Cerebellar nuclear complex (tissue), 1 donor: ENCODE data around the gene SEMA4C.

ENCODE experiments used
- DNase-seq, 2 experiments: peaks; one replicate each; lab custom pipeline; 2025; lab: John Stamatoyannopoulos, UW

The SEMA4C gene

DNA sequence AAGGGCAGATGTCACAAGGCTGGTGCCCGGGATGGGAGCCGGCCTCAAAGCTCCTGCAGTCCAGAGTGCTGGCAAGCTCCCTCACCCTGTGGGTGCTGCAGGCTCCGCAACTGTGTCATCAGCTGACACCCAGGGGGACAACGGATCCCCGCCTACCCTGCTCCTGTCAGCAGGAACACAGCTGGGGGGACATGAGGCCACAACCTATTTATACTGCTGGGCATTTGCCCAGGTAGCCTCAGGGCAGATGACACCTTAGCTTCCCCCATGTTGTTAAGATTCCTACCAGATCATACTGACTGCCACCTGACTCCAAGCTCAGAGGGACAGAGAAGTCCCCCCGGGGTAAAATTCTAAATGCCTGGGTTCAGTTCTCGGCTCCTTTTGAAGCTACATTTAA, 27.3 kb downstream of the SEMA4C start:
- no peak for DNase-seq

DNA sequence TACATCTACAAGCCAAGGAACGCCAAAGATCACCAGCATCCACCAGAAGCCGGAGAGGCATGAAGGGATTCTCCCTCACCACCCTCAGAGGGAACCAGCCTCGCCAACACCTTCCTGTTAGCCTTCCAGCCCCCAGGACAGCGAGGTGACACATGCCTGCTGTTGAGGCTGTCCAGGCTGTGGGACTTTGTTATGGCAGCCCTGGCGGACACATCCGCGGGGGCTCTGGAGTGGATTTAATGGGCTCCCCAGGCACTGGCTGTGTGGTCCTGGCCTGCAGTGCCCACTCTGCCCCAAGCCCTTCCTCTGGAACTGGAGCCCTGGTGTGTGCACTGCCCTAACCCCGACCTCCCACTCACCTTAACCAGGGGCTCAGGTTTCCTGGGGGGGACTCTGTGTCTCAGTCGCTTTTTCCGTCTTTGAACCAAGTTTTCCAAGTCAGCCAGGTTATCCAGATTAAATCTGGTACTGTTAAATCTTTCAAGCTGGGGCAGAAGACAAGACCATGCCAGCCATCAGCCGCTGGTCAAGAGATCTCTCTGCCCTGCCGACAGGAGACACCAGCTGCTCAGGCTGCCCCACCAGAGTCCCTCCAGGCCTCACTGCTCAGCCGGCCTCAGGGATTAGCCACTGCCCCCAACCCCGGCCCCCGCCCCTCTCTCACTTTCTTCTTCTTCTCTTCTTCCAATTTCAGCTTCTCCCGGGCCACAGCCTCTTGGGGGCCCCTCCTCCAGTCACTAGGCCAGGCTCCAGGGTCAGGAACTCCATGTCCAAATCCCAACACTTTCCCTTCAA, 28.0 kb downstream of the SEMA4C start:
- no peak for DNase-seq

DNA sequence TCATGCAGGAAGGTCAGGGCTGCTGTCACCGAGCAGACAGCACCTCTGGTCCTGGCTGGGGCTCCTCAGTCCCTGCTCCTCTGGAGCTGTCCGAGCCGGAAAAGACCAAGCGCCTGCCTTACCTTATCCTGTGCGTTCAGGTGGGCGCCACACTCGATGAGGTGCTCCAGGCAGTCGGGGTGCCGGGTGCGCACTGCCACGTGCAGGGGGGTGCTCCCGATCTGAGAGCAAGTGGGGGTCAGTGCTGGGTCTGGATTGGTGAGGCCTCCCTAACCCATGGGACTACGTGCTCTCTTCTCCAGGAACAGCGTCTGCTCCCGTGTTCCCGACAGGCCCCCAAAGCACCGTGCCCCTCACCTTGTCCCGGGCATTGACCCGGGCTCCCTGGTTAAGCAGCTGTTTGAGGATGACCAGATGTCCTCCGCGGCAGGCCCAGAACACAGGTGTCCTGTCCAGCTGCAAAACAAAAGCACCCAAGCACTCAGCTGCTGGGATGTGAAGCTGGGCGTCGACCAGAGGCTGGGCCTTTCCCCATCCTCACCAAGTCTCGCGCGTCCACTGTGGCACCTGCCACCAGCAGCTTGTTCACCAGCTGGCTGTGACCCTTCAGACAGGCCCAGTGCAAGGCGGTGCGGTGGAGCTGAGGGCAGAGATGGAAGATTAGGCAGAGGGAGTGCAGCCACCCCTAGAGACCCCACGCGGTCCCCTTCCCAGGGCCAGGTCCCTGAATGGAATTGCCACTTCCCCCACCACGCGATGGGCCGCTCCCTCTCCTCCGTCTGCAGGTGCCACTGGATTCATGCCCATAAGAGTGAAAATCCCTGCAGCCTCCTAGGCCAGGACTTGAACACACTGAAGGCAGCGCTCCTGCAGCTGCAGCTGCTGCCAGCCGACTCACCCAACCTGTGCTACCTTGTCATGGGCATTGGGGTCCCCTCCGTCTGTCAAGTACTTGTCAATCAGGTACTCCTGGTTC, 29.7 kb downstream of the SEMA4C start:
- DNase-seq: no peak

GRCh38 chr2:96839293-96839874, 30.5 kb downstream of the SEMA4C start:
- DNase-seq: no peak

GRCh38 chr2:96838345-96839292, 31.3 kb downstream of the SEMA4C start:
- DNase-seq: no peak

GRCh38 chr2:96837575-96837974, 32.3 kb downstream of the SEMA4C start:
- no peak for DNase-seq

GRCh38 chr2:96835830-96836229, 34.0 kb downstream of the SEMA4C start:
- DNase-seq: no peak

DNA sequence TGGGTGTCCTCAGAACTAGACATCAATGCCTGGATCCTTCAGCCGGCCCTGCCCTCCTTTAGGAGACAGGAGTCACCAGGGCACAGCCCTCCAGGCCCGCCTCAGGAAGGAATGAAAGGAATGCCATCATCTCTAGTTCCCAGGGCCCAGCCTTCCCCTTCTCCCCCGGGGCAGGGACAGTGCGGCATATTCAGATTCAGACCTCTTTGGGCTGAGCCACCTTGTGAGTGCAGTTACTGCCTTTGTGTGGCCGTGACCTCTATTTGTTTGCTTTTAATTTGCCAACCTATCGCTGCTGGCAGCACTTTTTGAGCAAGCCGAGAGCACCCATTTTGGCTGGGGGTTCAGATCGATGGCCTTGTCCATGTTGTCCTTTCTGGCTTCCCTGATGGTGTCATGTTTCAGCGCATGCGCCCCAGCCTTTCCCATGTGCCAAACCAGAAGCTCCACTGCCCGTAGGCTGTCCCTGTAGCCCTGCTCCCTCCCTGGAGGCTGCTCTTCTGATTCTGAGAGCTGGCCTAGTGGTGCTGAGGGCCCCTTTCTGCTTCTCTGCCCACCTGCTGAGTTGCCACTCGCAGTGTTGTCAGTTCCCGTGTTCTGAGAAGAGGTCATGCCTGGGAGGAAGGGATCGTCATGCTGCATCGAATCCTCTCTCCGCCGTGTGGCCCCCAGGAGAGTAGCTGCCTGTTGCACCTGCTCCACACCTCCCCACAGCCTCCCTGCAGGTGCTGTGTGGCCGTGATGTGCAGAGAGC, 36.9 kb downstream of the SEMA4C start:
- DNase-seq: no peak

GRCh38 chr2:96832408-96832753, 37.5 kb downstream of the SEMA4C start:
- DNase-seq: no peak

DNA sequence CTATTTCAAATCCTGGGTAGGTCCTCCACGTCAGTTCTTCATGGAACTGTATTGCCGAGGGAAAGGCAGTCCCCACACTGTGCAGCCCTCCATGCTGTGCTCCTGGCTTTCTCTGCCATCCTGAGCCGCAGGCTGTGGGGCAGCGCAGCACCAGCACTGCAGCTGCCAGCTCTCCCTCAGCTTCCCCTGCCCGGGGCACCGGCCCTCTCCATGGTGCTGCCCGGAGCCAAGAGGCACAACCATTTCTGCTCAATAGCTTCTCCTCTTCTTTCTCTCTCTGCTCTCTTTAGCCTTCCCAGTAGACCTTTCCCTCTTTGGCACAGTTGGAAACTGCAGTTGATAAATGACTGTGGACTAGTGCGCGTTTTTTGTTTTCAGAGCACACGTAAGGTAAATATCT, 38.2 kb downstream of the SEMA4C start:
- DNase-seq: no peak

DNA sequence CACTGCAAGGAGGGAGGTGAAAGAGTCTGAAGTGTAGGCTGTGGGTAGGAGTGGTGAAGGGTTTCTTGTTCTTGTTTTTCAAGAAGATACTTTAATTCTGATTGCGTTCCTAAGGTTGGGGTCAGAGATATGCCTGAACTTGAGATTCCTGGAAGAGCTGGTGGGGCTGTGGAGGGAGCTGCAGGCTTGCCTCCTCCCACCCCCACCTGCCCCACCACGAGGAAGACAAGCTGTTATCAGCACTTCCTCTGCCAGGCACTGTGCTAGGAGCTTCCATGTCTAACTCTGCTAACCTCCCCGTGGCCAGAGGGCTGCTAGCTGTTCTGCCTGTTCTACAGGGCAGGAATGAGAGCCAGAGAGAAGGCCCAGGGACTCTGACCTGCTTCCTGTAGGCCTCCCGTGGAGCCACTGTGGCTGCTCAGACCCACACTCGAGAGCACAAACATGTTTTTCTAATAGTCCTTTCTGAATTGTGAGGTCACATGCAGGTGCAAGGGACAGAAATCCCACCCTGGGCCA, 39.8 kb downstream of the SEMA4C start:
- DNase-seq: no peak

DNA sequence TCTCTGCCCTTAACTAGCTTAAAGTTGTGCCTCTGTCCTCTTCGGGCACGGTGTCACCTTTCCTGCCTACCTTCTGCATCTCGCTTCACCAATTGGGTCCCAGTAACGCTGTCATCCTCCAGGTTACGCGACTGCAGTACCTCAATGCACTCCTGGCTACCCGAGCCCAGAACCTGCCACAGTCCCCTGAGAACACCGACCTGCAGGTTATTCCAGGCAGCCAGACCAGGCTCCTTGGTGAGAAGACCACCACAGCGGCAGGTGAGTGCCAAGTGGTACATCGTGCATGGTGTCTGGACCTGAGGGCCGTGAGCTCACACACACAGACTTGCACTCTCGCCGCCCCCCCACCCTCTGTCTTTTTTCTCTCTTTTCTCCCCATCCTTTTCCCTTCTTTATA, 41.0 kb downstream of the SEMA4C start:
- no peak for DNase-seq

- no peak for DNase-seq
Measured at GRCh38 chr2:96828436-96828835, 41.4 kb downstream of the SEMA4C start.

DNA sequence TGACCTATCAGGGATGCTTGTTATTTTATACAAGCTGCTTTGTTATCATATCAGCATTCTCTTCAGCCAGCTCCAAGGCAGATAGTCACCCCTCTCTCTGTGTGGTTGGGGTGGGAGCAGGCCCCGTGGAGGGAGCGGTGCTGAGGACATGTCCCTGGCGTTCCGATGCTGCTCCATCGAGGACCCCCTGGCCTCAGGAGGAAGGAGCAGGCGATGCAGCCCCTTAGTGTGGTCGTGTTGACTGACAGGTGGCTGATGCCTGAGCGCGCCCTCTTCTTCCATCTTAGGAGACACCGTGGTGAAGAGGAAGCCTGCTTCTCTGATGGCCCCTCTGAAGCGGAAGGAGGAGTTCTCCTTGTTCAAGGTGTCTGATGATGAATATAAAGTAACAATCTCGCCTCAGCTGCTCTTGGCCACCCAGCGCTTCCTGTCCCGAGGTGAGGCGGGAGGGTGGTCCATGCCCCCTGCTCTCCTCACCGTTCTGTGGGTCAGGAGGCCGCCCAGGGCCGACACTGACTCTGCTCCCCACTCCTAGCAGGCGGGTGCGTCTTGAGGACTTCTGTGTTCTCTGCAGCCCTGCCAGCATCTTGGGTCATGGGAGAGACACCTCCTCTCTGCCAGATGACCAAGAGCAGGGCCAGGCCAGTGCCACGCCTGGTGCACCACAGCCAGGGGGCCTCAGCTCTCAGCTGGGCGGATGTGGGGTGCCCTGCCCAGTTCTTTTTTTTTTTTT, 43.2 kb downstream of the SEMA4C start:
- no peak for DNase-seq

- no peak for DNase-seq
Measured at GRCh38 chr2:96825057-96825456, 44.8 kb downstream of the SEMA4C start.

DNA sequence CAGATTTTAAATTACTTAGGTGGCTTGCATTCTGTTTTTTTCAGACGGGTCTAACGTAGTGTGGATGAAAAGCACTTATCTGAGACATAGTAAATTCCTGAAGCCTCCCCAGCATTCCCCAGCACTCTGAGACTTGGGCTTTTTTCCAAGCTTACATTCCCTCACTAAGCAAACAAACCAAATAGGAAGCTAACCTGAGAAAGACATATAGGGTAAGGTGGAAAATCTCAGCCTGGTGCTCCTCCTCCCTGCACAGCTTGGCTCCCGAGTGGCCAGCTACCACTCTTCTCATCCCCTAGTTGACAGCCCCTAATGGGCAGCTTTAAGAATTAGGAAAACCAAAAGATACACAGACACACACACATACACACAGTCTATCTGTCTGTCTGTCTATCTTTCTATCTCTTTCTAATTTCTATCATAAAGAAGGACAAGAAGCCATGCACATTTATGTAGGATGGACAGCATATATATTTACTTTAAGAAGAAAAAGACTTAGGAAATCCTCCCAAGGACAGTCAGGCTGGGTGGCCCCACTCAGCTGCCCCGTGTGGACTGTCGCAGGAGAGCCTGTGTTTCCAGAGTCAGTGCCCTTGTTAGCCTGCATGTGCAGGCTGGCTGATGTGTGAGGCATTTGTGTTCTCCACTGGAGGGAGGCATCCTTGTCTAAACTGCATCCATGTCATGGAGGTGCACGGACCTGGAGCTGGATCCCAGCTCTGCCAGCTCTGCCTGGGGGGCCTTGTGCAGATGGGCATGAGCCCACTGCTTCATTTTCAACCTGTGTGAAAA, 45.6 kb downstream of the SEMA4C start:
- DNase-seq: no peak

DNA sequence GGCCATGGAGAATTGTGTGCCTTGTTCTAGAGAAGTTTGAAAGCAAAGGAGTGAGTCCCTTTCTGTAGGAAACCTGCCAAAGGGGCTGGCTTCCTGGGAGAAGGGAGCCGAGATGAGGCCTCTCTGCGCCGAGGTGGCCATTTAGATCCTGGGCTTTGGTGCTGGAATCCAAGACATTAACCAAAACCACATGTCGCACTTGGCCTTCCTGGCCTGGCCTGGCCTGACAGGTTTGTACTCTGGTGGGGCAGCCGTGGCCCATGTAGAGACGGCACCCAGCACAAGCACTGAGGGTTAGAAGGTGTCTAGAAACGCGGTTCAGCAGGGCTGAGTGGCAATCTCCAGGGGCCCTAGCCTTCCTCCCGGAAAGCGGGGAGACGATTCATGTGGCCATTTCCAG, 46.7 kb downstream of the SEMA4C start:
- DNase-seq: no peak

DNA sequence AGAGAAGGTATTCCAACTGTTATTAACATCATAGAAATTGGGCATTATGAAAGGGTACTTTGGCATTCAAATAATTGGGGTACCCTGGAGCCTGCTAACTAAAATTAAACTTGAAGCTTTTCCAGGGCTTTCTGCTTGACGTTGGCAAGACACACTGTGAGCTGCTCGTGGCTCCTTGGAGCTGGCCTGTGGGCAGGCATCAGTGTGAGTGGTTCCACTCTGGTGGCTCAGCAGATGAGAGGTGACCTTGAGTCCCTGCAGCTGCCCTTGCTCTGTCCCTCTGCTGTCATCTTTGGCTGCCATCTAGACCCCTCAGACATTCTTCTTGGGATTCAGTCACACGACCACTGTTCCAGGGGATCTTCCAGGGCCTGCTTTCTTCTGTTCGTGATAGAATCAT, 47.1 kb downstream of the SEMA4C start:
- DNase-seq: no peak

- no peak for DNase-seq
Measured at GRCh38 chr2:96821113-96821675, 48.7 kb downstream of the SEMA4C start.
